LoVo (cell line): ENCODE results near the gene LRRC4C.
"Not testable (repeated sequence)": the region's sequence is repeated elsewhere in the genome, so short reads cannot be mapped to it uniquely, and the experiment has no call there.

Experiments
- DNase-seq: peaks from one replicate; pipeline ENCODE4 v3.0.0-alpha.2; 2016; ENCODE audit warnings: low spot score

LRRC4C gene

GRCh38 chr11:40167805-40168204, 1291.6 kb downstream of the LRRC4C start:
- DNase-seq: not testable (repeated sequence)

GRCh38 chr11:40166892-40167291, 1292.6 kb downstream of the LRRC4C start:
- DNase-seq: no peak

- no peak for DNase-seq
These were observed 1296.3 kb downstream of the LRRC4C start for GRCh38 chr11:40162901-40163883.

GRCh38 chr11:40161854-40162410, 1297.5 kb downstream of the LRRC4C start:
- DNase-seq: no peak

GRCh38 chr11:40160418-40160817, 1299.0 kb downstream of the LRRC4C start:
- no peak for DNase-seq

GRCh38 chr11:40149721-40150120, 1309.7 kb downstream of the LRRC4C start:
- no peak for DNase-seq

GRCh38 chr11:40140560-40140959, 1318.9 kb downstream of the LRRC4C start:
- DNase-seq: no peak

GRCh38 chr11:40139536-40139935, 1319.9 kb downstream of the LRRC4C start:
- no peak for DNase-seq

- DNase-seq: no peak
These were observed 1320.4 kb downstream of the LRRC4C start for GRCh38 chr11:40139066-40139465.

GRCh38 chr11:40134820-40135570, 1324.5 kb downstream of the LRRC4C start:
- DNase-seq: no peak

GRCh38 chr11:40133498-40133897, 1326.0 kb downstream of the LRRC4C start:
- DNase-seq: no peak

GRCh38 chr11:40132912-40133311, 1326.5 kb downstream of the LRRC4C start:
- DNase-seq: no peak

GRCh38 chr11:40130427-40130826, 1329.0 kb downstream of the LRRC4C start:
- no peak for DNase-seq

GRCh38 chr11:40129266-40129665, 1330.2 kb downstream of the LRRC4C start:
- DNase-seq: no peak

- DNase-seq: no peak
These were observed 1334.4 kb downstream of the LRRC4C start for GRCh38 chr11:40125054-40125453.

- no peak for DNase-seq
These were observed 1339.8 kb downstream of the LRRC4C start for GRCh38 chr11:40119661-40120060.

GRCh38 chr11:40118780-40119179, 1340.7 kb downstream of the LRRC4C start:
- DNase-seq: no peak

- no peak for DNase-seq
These were observed 1341.4 kb downstream of the LRRC4C start for GRCh38 chr11:40118026-40118425.

- no peak for DNase-seq
These were observed 1354.4 kb downstream of the LRRC4C start for GRCh38 chr11:40104941-40105550.

- DNase-seq: no peak
These were observed 1358.7 kb downstream of the LRRC4C start for GRCh38 chr11:40100781-40101180.

GRCh38 chr11:40100162-40100553, 1359.3 kb downstream of the LRRC4C start:
- DNase-seq: no peak
